HG03095 (cell line): Measurements from ENCODE around the gene ZNF768.
"Not testable (repeated sequence)": the region's sequence is repeated elsewhere in the genome, so short reads cannot be mapped to it uniquely, and the experiment has no call there.

Experiments
- ATAC-seq: cut with Tn5 transposase; IDR thresholded peaks from one replicate; pipeline ENCODE4 v1.9.1; 2021; ENCODE audit warnings: moderate library complexity; ENCODE audit not compliant: unreplicated experiment

ZNF768 gene

GRCh38 chr16:30515275-30515674 lies 11.1 kb downstream of the ZNF768 start:
- no peak for ATAC-seq

- ATAC-seq: no peak
Measured at GRCh38 chr16:30511509-30511908, 14.9 kb downstream of the ZNF768 start.

- ATAC-seq: no peak
Measured at GRCh38 chr16:30510376-30510938, 15.9 kb downstream of the ZNF768 start.

GRCh38 chr16:30509081-30509765 lies 17.1 kb downstream of the ZNF768 start:
- no peak for ATAC-seq

- no peak for ATAC-seq
Measured at GRCh38 chr16:30503403-30504296, 22.7 kb downstream of the ZNF768 start.

GRCh38 chr16:30499284-30499683 lies 27.1 kb downstream of the ZNF768 start:
- no peak for ATAC-seq

GRCh38 chr16:30494709-30495108 lies 31.7 kb downstream of the ZNF768 start:
- no peak for ATAC-seq

GRCh38 chr16:30493941-30494488 lies 32.4 kb downstream of the ZNF768 start:
- ATAC-seq: no peak

GRCh38 chr16:30491744-30492308 lies 34.5 kb downstream of the ZNF768 start:
- ATAC-seq: no peak

- ATAC-seq: no peak
Measured at GRCh38 chr16:30491229-30491628, 35.1 kb downstream of the ZNF768 start.

GRCh38 chr16:30490210-30490609 lies 36.2 kb downstream of the ZNF768 start:
- ATAC-seq: no peak

GRCh38 chr16:30488764-30489605 lies 37.4 kb downstream of the ZNF768 start:
- no peak for ATAC-seq

GRCh38 chr16:30485818-30486436 lies 40.4 kb downstream of the ZNF768 start:
- ATAC-seq: no peak

- ATAC-seq: no peak
Measured at GRCh38 chr16:30484887-30485286, 41.5 kb downstream of the ZNF768 start.

GRCh38 chr16:30482366-30482765 lies 44.0 kb downstream of the ZNF768 start:
- no peak for ATAC-seq

GRCh38 chr16:30481381-30481780 lies 45.0 kb downstream of the ZNF768 start:
- ATAC-seq: no peak

GRCh38 chr16:30478766-30479478 lies 47.4 kb downstream of the ZNF768 start:
- ATAC-seq: no peak

- not testable (repeated sequence) for ATAC-seq
Measured at GRCh38 chr16:30477773-30478172, 48.6 kb downstream of the ZNF768 start.

GRCh38 chr16:30476991-30477390 lies 49.4 kb downstream of the ZNF768 start:
- no peak for ATAC-seq
